Fibroblast of the aortic adventitia (primary cell): ENCODE results near the gene CDON. TPM values are rescaled to one million over a fixed set of nuclear protein-coding genes. Genes with fewer than 3 reads are reported as not detected.

ENCODE experiments used
- DNase-seq: peaks from one replicate; pipeline ENCODE4 v3.0.0-alpha.2; 2010; ENCODE audit warnings: low read depth
- H3K4me3 ChIP-seq: 2 replicates; pipeline ENCODE4 v1.5.1; 2011; ENCODE audit warnings: low read depth, mild to moderate bottlenecking, control low read depth, low read length, moderate library complexity
- CTCF ChIP-seq: IDR thresholded peaks from 2 replicates; pipeline ENCODE4 v1.5.1; 2011; ENCODE audit warnings: mild to moderate bottlenecking, low read length, control low read depth, inconsistent platforms; ENCODE audit not compliant: insufficient read depth
- total RNA-seq: library from RNA; depleted of rRNA; stranded (reverse); fragments of >200 nt; gene quantifications from 2 replicates; pipeline ENCODE4 v1.2.3, GENCODE V29; 2012; ENCODE audit warnings: low replicate concordance

Gene CDON
- total RNA-seq, 1 donor, result 54.4 TPM

- no peak for TF ChIP-seq CTCF
- no peak overlapping the region for H3K4me3 ChIP-seq
- DNase-seq, result no peak
Observed at GRCh38 chr11:126083829-126084607, 21.4 kb upstream of the CDON start.

- H3K4me3 ChIP-seq, result no peak overlapping the region
- no peak for DNase-seq
- no peak for TF ChIP-seq CTCF
Observed at GRCh38 chr11:126082251-126083109, 19.8 kb upstream of the CDON start.

GRCh38 chr11:126081915-126082250 lies 19.2 kb upstream of the CDON start:
- H3K4me3 ChIP-seq, result no peak overlapping the region
- no peak for TF ChIP-seq CTCF
- no peak for DNase-seq

GRCh38 chr11:126080161-126080941 lies 17.7 kb upstream of the CDON start:
- DNase-seq, result peak; percentile 41
- TF ChIP-seq CTCF, result no peak
- no peak overlapping the region for H3K4me3 ChIP-seq

- TF ChIP-seq CTCF, result no peak
Observed at GRCh38 chr11:126079621-126080124, 17.0 kb upstream of the CDON start.

GRCh38 chr11:126076641-126077040 lies 14.0 kb upstream of the CDON start:
- no peak for DNase-seq
- H3K4me3 ChIP-seq, result no peak overlapping the region
- no peak for TF ChIP-seq CTCF

More at GRCh38 chr11:126079621-126080124, 17.0 kb upstream of the CDON start:
- DNase-seq, result no peak
- no peak overlapping the region for H3K4me3 ChIP-seq
